ENCODE measurements around the gene ECI1. TPM values are rescaled to one million over a fixed set of nuclear protein-coding genes. Genes with fewer than 3 reads are reported as not detected.

ECI1 gene
- total RNA-seq, 4 donors from 2014 or later, result 32.4 to 96.5 (median 49.8) TPM

DNA sequence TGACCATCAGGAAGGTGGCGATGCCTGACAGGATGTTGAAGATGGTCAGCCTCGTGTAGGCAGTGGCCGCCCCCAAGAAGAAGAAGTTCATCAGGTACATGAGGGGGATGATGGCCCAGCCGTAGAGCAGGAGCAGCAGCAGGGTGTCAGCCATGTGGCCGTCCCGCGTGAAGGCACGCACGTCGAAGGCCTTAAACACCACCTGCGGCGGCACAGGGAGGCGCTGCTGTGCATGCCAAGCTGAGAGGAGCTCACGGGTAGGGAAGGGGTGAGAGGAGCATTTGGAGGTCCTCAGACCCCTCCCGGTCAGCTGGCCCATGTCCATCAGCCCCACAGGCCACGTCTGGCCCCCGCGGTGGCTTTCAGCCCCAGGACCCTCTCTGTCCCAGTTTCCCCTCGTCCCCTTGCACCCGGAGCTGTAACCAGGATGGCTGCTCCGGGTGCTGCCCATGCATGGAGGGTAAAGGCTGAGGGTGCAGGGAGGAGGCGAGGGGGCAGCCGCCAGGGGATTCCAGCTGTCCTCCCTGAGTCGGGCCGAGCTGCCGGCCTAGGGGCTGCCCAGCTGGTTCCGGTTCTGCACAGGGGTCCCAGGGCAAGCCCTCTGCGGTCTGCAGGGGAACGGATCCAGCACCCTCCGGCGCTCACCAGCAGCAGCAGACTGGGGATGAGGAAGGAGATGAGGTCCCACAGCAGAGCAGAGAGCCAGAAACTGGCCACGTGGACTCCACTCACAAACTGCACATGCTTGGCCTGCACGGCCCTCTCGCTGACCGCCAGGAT, 33.6 kb upstream of the ECI1 start:
- TF ChIP-seq, protein P1, sequence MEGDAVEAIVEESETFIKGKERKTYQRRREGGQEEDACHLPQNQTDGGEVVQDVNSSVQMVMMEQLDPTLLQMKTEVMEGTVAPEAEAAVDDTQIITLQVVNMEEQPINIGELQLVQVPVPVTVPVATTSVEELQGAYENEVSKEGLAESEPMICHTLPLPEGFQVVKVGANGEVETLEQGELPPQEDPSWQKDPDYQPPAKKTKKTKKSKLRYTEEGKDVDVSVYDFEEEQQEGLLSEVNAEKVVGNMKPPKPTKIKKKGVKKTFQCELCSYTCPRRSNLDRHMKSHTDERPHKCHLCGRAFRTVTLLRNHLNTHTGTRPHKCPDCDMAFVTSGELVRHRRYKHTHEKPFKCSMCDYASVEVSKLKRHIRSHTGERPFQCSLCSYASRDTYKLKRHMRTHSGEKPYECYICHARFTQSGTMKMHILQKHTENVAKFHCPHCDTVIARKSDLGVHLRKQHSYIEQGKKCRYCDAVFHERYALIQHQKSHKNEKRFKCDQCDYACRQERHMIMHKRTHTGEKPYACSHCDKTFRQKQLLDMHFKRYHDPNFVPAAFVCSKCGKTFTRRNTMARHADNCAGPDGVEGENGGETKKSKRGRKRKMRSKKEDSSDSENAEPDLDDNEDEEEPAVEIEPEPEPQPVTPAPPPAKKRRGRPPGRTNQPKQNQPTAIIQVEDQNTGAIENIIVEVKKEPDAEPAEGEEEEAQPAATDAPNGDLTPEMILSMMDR (IDR thresholded peaks at IDR 0.05; ENCODE audit: low read depth), result no peak

DNA sequence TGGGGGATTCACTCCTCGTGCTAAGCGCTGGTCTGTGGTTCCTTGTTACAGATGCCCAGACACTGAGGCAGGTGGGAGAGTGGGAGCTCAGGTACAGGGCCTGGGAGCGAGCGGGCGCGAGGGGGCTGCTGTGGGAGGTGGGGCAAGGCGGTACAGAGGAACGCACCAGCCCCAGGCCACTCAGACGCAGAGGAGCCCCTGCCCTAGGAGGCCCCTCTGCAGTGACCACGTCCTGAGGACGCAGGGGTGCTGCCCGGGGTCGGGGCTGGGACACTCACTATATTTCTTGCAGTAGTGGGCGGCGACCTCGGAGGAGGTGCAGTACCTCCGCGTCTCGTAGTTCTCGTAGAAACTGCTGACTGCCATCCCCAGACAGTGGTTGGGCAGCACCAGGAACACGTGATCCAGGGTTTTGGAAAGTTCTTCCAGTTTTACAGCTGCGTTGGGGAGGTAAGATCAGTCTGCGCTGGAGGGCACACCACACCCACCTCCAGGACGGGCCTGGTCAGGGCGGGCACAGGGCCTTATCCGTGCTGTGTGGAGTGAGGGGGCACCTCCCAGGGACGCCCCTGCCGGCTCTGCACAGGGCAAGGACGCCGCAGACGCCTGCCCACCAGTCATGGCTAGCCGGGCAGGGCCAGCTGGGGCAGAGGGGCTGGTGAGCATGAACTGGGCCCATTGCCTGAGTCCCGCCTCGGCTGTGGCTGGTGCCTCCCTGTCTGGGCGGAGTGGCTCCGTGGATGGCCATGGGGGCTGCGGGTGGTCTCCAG, 32.8 kb upstream of the ECI1 start:
- TF ChIP-seq, protein P1 (IDR thresholded peaks at IDR 0.05; ENCODE audit: low read depth), result no peak

DNA sequence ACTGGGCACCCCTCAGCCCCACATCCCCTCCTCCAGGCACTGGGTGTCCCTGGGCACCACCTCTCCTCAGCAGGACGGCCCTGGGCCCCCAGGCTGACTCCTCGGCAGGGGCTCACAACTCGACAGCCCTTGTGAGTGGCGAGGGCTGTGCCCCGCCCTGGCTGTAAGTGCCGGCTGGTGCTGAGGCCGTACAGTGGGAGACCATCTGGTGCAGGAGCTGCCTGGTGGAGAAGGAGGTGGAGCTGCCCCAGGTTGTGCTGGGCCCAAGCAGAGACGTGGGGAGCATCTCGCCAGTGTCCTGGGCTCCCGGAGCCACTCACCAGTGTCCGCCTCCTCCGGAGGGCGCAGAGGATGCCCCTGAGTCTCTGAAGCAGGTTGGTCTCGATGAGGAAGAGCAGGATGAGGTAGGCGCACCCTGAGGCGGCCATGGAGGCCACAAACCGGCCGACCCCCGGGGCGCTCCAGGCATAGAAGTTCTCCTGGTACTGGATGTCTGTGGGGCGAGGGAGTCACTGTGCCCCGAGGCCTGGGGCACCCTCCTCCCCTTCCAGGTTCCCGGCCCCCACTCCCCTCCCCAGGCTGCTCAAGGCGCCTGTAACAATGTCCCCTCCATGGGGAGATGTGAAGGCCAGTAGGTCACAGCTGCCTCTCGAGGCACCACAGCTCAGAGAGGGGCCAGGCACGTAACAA, 31.6 kb upstream of the ECI1 start:
- TF ChIP-seq, protein P1 (IDR thresholded peaks at IDR 0.05; ENCODE audit: low read depth), result no peak

DNA sequence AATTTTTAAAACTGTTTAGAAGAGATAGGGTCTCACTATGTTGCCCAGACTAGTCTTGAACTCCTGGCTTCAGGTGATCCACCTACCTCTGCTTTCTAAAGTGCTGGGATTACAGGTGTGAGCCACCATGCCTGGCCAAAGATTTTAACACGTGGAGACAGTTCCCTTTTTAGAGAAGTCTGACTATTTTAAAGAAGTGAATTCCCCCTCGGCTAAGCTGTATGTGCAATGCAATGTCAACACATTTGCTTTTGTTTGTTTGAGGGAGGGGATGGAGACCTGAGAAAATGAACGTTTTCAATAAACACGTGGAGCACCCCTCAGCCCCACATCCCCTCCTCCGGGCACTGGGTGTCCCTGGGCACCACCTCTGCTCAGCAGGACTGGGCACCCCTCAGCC, 30.9 kb upstream of the ECI1 start:
- TF ChIP-seq, protein P1 (IDR thresholded peaks at IDR 0.05; ENCODE audit: low read depth), result no peak

DNA sequence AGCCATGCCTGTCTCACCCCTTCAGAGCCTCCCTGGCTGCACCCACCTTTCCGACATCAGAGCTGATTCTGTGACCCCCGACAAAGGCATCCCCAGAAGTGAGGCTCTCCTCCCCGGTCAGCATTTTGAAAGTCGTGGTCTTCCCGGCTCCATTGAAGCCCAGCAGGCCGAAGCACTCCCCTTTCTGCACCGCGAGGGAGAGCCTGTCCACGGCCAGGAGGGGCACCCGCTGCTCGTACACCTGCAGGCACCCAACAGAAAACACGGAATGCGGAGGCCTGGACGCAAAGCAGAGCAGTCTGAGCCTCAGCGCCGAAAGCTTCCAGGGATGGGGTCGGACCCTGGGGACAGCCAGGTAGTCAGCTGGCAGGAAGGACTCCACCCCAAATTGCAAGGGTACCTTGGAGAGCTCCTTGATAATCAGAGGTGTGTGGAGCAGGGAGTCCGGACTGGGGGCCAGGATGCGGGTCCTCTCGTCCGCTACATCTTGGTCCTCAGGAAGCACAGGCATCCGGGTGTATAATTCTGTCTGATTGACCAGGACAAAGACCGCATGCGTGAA, 29.7 kb upstream of the ECI1 start:
- TF ChIP-seq, protein P1 (IDR thresholded peaks at IDR 0.05; ENCODE audit: low read depth), result no peak

DNA sequence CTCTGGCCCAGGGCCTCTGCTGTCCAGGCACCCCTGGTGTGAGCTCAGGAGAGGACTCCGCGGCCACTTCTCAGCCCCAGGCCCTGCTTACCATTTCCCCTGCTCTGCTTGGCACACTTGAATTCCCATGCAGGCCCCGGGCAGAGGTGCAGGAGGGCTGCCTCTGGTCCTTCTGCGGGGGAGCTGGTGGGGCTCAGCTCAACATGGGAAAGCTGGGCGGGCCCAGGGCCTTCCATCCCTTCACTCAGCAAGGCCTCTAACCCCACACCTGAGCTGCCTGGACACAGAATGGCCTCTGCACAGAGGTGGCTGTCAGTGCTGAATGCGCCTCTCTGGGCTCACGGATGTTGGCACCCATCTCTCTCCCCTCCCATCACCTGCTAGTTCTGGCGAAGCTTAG, 29.1 kb upstream of the ECI1 start:
- TF ChIP-seq, protein P1 (IDR thresholded peaks at IDR 0.05; ENCODE audit: low read depth), result no peak

Data from subcutaneous adipose tissue (tissue), 4 donors.